GM21390 (cell line): ENCODE measurements around the gene CTNNA1.
"Not testable (repeated sequence)": the region's sequence is repeated elsewhere in the genome, so short reads cannot be mapped to it uniquely, and the experiment has no call there.

Source experiments
- ATAC-seq: cut with Tn5 transposase; IDR thresholded peaks from one replicate; pipeline ENCODE4 v1.9.1; 2021; ENCODE audit not compliant: unreplicated experiment

The CTNNA1 gene

DNA sequence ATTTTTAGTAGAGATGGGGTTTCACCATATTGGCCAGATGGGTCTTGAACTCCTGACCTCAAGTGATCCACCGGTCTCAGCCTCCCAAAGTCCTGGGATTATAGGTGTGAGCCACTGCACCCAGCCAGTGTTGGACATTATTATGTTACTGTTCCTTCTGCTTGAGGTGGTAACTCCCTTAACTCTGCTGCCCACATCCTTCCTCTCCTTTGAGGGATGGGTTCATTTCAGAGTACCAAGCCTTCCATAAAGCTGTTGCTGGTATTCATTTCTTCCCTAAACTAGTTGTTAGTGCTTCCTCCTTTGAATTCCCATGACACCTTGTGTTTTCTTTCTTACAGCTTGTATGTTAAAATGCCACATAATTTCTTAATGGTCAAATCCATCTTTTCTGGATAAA lies 54.0 kb downstream of the CTNNA1 start:
- no peak for ATAC-seq

DNA sequence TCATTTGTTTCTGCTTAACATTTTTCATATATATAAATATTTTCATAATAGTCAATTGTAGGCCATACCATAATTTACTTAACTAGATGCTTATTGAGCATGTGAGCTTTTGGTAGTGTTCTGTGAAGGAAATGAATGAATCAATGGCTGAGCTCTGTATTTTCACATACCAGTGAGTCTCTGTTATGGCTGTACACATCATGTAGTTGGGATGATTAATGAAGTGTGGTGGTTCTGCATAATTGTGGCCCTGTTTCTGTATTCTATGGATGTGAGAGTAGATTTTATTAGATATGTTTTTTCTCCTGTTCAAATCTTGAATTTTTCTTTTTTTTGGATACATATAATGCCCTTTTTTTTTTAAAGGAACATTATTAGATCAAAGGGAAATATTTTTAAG lies 56.2 kb downstream of the CTNNA1 start:
- no peak for ATAC-seq

DNA sequence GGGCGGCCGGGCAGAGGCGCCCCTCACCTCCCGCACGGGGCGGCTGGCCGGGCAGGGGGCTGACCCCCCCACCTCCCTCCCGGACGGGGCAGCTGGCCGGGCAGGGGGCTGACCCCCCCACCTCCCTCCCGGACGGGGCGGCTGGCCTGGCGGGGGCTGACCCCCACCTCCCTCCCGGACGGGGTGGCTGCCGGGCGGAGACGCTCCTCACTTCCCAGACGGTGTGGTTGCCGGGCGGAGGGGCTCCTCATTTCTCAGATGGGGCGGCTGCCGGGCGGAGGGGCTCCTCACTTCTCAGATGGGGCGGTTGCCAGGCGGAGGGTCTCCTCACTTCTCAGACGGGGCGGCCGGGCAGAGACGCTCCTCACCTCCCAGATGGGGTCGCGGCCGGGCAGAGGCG lies 57.6 kb downstream of the CTNNA1 start:
- not testable (repeated sequence) for ATAC-seq

- no peak for ATAC-seq
Observed at GRCh38 chr5:138815529-138815928, 62.3 kb downstream of the CTNNA1 start.

DNA sequence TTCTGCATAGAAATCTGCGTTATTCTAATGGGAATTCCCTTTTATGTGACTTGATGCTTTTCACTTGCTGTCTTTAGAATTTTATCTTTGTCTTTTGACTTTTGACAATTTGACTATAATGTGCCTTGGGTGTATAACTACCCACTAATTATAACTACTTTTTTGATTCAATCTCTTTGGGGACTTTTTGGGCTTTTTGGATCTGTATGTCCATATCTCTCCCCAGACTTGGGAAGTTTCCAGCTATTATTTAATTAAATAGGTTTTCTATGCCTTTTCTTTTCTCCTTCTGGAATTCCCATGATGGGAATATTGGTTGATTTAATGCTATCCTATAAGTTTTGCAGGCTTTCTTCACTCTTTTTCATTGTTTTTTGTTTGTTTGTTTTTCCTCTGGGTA lies 64.0 kb downstream of the CTNNA1 start:
- no peak for ATAC-seq

- ATAC-seq, result no peak
Observed at GRCh38 chr5:138819081-138819480, 65.9 kb downstream of the CTNNA1 start.

- no peak for ATAC-seq
Observed at GRCh38 chr5:138820695-138821094, 67.5 kb downstream of the CTNNA1 start.

- no peak for ATAC-seq
Observed at GRCh38 chr5:138824516-138824915, 71.3 kb downstream of the CTNNA1 start.

GRCh38 chr5:138824924-138825863 lies 72.0 kb downstream of the CTNNA1 start:
- no peak for ATAC-seq

- ATAC-seq, result no peak
Observed at GRCh38 chr5:138828556-138828955, 75.3 kb downstream of the CTNNA1 start.

GRCh38 chr5:138829341-138829740 lies 76.1 kb downstream of the CTNNA1 start:
- no peak for ATAC-seq

GRCh38 chr5:138831703-138832102 lies 78.5 kb downstream of the CTNNA1 start:
- ATAC-seq, result no peak

GRCh38 chr5:138832218-138832617 lies 79.0 kb downstream of the CTNNA1 start:
- no peak for ATAC-seq

- no peak for ATAC-seq
Observed at GRCh38 chr5:138833080-138833479, 79.9 kb downstream of the CTNNA1 start.

DNA sequence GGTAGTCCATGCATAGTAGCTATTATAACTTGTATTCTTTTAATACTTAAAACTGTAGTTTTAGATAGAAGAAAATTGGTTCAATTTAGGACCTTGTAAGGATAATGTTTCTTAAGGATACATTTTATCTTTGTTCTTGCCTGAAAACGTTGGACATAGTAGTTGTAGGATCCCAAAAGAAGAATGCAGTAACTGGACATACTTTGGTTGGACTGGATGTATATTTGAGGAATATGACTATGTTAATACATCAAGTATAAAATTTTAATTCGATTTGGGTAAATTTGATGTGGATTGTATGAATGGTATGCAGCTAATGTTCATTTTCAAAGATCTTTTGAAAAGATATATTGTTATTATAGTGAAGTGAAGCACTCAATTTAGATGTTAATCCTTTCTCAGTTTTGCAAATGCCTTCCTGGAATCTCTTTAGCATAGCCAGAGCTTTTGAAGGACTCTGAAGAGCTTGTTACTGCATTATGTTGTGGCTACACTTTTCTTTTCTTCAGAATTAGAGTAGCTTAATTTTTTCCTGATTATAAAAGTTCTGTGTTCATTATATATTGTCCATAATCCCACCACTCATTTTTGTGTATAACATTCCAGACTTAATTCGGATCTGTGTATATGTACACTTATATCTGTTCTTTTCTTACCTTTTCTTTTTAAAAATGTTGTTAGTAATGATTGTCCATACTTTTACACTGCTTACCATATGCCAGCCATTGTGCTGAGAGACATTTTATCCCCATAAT lies 80.7 kb downstream of the CTNNA1 start:
- no peak for ATAC-seq

DNA sequence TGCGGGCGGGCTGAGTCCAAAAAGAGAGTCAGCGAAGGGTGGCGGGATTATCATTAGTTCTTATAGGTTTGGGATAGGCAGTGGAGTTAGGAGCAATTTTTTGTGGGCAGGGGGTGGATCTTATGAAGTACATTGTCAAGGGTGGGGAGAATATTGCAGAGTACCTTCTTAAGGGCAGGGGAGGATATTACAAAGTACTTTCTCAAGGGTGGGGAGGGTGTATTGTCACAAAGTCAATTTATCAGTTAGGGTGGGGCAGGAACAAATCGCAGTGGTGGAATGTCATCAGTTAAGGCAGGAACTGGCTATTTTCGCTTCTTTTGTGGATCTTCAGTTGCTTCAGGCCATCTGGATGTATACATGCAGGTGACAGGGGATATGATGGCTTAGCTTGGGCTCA lies 81.6 kb downstream of the CTNNA1 start:
- not testable (repeated sequence) for ATAC-seq

- ATAC-seq, result no peak
Observed at GRCh38 chr5:138837160-138837559, 83.9 kb downstream of the CTNNA1 start.

GRCh38 chr5:138840103-138840502 lies 86.9 kb downstream of the CTNNA1 start:
- ATAC-seq, result no peak

DNA sequence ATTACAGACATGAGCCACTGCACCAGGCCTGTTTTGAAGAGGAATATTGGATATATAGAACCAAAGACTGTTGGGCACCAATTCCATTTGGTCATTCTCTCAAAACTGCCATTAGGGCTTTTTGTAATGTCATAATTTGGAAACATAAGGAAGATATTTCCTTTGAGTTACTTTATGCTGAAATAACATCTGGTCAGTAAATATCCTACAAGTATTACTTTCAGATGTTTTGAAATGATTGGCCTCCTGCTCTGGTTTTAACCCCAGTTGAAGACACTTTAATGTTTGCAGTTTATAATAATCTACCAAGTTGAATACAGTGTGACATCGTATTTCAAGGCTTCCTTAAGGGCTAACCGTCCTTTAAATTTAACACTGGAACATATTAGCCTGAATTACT lies 88.3 kb downstream of the CTNNA1 start:
- no peak for ATAC-seq

GRCh38 chr5:138843316-138844124 lies 90.3 kb downstream of the CTNNA1 start:
- no peak for ATAC-seq

GRCh38 chr5:138844125-138844461 lies 90.9 kb downstream of the CTNNA1 start:
- ATAC-seq, result no peak
